Activated naive CD4-positive, alpha-beta T cell treated with anti-CD3 and anti-CD28 coated beads, Interleukin-2, amount 50 U/mL, for 72 hours (primary cell): ENCODE measurements around the gene ABCF1. TPM values are rescaled to one million over a fixed set of nuclear protein-coding genes. Genes with fewer than 3 reads are reported as not detected.
A peak's percentile ranks its signal among the peaks of the same experiment; 100 is the strongest.
"Not testable (repeated sequence)": the region's sequence is repeated elsewhere in the genome, so short reads cannot be mapped to it uniquely, and the experiment has no call there.

ENCODE experiments used
- ATAC-seq, 2 donors: fragments of 150-1000 bp; cut with Tn5 transposase; 2 replicates each; pipeline ENCODE4 v1.10.0; 2021; ENCODE audit warnings: mild to moderate bottlenecking in 2 of 2, moderate library complexity in 2 of 2
- DNase-seq, 2 donors: peaks; one replicate each; pipeline ENCODE4 v3.0.0; 2021 to 2022; ENCODE audit warnings: low spot score in 2 of 2
- H3K27ac Mint-ChIP-seq, 2 donors: one replicate each; pipeline ENCODE4 v1.8.0; 2022; ENCODE audit warnings: mild to moderate bottlenecking in 2 of 2, mixed read lengths in 2 of 2
- H3K36me3 Mint-ChIP-seq, 2 donors: one replicate each; pipeline ENCODE4 v1.8.0; 2022; ENCODE audit warnings: mixed read lengths in 2 of 2
- H3K9me3 Mint-ChIP-seq, 2 donors: one replicate each; pipeline ENCODE4 v1.8.0; 2022; ENCODE audit warnings: mixed read lengths in 2 of 2
- total RNA-seq, 2 donors: library from RNA; stranded (reverse); gene quantifications; one replicate each; pipeline ENCODE4 v1.2.3, GENCODE V29; 2022

Gene ABCF1
- 10 to 100 TPM; 84.7 to 91.3 TPM for total RNA-seq

GRCh38 chr6:30571075-30571761 is at the start of gene ABCF1:
Gene ABCF1, plus strand, starts transcription at chr6:30571442. Its CDS starts 46 bp downstream, at chr6:30571488.
- Mint-ChIP-seq H3K27ac (peak within 1 kb of the TSS; percentile 95 to 100), H3K36me3 (peaks cover 12 to 24% of the 10 kb centered on the region in 2 donors), H3K9me3 (no peaks in the 10 kb centered on the region)
- DNase-seq (peak; percentile 99 to 100), ATAC-seq (peak; percentile 92 to 94)

- peaks cover 30 to 35% of the 10 kb centered on the region in 2 donors for H3K9me3 Mint-ChIP-seq
- peaks cover 62 to 79% of the 10 kb centered on the region in 2 donors for H3K36me3 Mint-ChIP-seq
- peak overlapping the region; percentile 7 to 80 for H3K27ac Mint-ChIP-seq
- DNase-seq, ATAC-seq: not testable (repeated sequence)
Measured at GRCh38 chr6:30521952-30522351, 49.3 kb upstream of the ABCF1 start.

GRCh38 chr6:30526444-30526843 is 44.8 kb upstream of the ABCF1 start:
- not testable (repeated sequence) for DNase-seq, ATAC-seq
- Mint-ChIP-seq H3K36me3 (peaks cover 34 to 55% of the 10 kb centered on the region in 2 donors), H3K9me3 (peaks cover 22 to 27% of the 10 kb centered on the region in 2 donors), H3K27ac (peak overlapping the region in 1 of 2 donors; percentile 8)

GRCh38 chr6:30529349-30529875 is 41.8 kb upstream of the ABCF1 start:
- H3K27ac Mint-ChIP-seq = peak overlapping the region; percentile 89 to 91
- peak; percentile 67 to 74 for ATAC-seq

GRCh38 chr6:30530014-30530413 is 41.2 kb upstream of the ABCF1 start:
- ATAC-seq = no peak
- DNase-seq = no peak
- H3K9me3 Mint-ChIP-seq = peaks cover 0 to 4% of the 10 kb centered on the region in 2 donors
- peak overlapping the region; percentile 89 to 91 for H3K27ac Mint-ChIP-seq
- H3K36me3 Mint-ChIP-seq = peaks cover 0 to 24% of the 10 kb centered on the region in 2 donors

More at GRCh38 chr6:30529349-30529875, 41.8 kb upstream of the ABCF1 start:
- H3K9me3 Mint-ChIP-seq = not testable (repeated sequence)
- peaks cover 6 to 30% of the 10 kb centered on the region in 2 donors for H3K36me3 Mint-ChIP-seq
- DNase-seq = peak in 1 of 2 donors; percentile 59

- DNase-seq (no peak), ATAC-seq (no peak)
- Mint-ChIP-seq H3K27ac (peak overlapping the region; percentile 91 to 94), H3K36me3 (peaks cover 0 to 11% of the 10 kb centered on the region in 2 donors), H3K9me3 (peaks cover 0 to 4% of the 10 kb centered on the region in 2 donors)
Measured at GRCh38 chr6:30533460-30534294, 37.6 kb upstream of the ABCF1 start.

GRCh38 chr6:30537931-30538330 is 33.3 kb upstream of the ABCF1 start:
- H3K27ac Mint-ChIP-seq = no peak overlapping the region
- H3K9me3 Mint-ChIP-seq = no peaks in the 10 kb centered on the region
- no peaks in the 10 kb centered on the region for H3K36me3 Mint-ChIP-seq
- ATAC-seq (no peak), DNase-seq (no peak)

- peak; percentile 79 to 81 for DNase-seq
- ATAC-seq = peak; percentile 85 to 88
- H3K9me3 Mint-ChIP-seq = no peaks in the 10 kb centered on the region
- no peaks in the 10 kb centered on the region for H3K36me3 Mint-ChIP-seq
- H3K27ac Mint-ChIP-seq = peak overlapping the region; percentile 54 to 62
Measured at GRCh38 chr6:30541515-30542403, 29.5 kb upstream of the ABCF1 start.

GRCh38 chr6:30542404-30542725 is 28.9 kb upstream of the ABCF1 start:
- no peaks in the 10 kb centered on the region for H3K36me3 Mint-ChIP-seq
- ATAC-seq (peak in 1 of 2 donors; percentile 6), DNase-seq (no peak)
- H3K27ac Mint-ChIP-seq = peak overlapping the region; percentile 54 to 62
- no peaks in the 10 kb centered on the region for H3K9me3 Mint-ChIP-seq

GRCh38 chr6:30542915-30543314 is 28.3 kb upstream of the ABCF1 start:
- Mint-ChIP-seq H3K27ac (peak overlapping the region in 1 of 2 donors; percentile 54), H3K36me3 (no peaks in the 10 kb centered on the region), H3K9me3 (no peaks in the 10 kb centered on the region)
- DNase-seq (no peak), ATAC-seq (no peak)

GRCh38 chr6:30543821-30544220 is 27.4 kb upstream of the ABCF1 start:
- no peak for ATAC-seq
- Mint-ChIP-seq H3K9me3 (no peaks in the 10 kb centered on the region), H3K27ac (peak overlapping the region; percentile 18 to 48), H3K36me3 (no peaks in the 10 kb centered on the region)
- no peak for DNase-seq

- DNase-seq (no peak), ATAC-seq (peak; percentile 69 to 70)
- Mint-ChIP-seq H3K36me3 (no peaks in the 10 kb centered on the region), H3K27ac (peak overlapping the region in 1 of 2 donors; percentile 48), H3K9me3 (no peaks in the 10 kb centered on the region)
Measured at GRCh38 chr6:30544666-30545272, 26.5 kb upstream of the ABCF1 start.

GRCh38 chr6:30547454-30547853 is 23.8 kb upstream of the ABCF1 start:
- H3K9me3 Mint-ChIP-seq = no peaks in the 10 kb centered on the region
- DNase-seq (no peak), ATAC-seq (no peak)
- no peak overlapping the region for H3K27ac Mint-ChIP-seq
- peaks cover 0 to 14% of the 10 kb centered on the region in 2 donors for H3K36me3 Mint-ChIP-seq

GRCh38 chr6:30548375-30548774 is 22.9 kb upstream of the ABCF1 start:
- no peak for ATAC-seq
- Mint-ChIP-seq H3K36me3 (peaks cover 0 to 23% of the 10 kb centered on the region in 2 donors), H3K9me3 (no peaks in the 10 kb centered on the region)

GRCh38 chr6:30554404-30554803 is 16.8 kb upstream of the ABCF1 start:
- Mint-ChIP-seq H3K27ac (peak overlapping the region in 1 of 2 donors; percentile 99), H3K36me3 (peaks cover 36 to 64% of the 10 kb centered on the region in 2 donors), H3K9me3 (no peaks in the 10 kb centered on the region)
- no peak for DNase-seq
- ATAC-seq = no peak

More at GRCh38 chr6:30548375-30548774, 22.9 kb upstream of the ABCF1 start:
- peak overlapping the region in 1 of 2 donors; percentile 78 for H3K27ac Mint-ChIP-seq
- no peak for DNase-seq
